ENCODE data around the gene IFNA8. TPM values are rescaled to one million over a fixed set of nuclear protein-coding genes. Genes with fewer than 3 reads are reported as not detected.
"Not testable (repeated sequence)": the region's sequence is repeated elsewhere in the genome, so short reads cannot be mapped to it uniquely, and the experiment has no call there.

Gene IFNA8
- total RNA-seq, 1 donor from 2014 or later = not detected

DNA sequence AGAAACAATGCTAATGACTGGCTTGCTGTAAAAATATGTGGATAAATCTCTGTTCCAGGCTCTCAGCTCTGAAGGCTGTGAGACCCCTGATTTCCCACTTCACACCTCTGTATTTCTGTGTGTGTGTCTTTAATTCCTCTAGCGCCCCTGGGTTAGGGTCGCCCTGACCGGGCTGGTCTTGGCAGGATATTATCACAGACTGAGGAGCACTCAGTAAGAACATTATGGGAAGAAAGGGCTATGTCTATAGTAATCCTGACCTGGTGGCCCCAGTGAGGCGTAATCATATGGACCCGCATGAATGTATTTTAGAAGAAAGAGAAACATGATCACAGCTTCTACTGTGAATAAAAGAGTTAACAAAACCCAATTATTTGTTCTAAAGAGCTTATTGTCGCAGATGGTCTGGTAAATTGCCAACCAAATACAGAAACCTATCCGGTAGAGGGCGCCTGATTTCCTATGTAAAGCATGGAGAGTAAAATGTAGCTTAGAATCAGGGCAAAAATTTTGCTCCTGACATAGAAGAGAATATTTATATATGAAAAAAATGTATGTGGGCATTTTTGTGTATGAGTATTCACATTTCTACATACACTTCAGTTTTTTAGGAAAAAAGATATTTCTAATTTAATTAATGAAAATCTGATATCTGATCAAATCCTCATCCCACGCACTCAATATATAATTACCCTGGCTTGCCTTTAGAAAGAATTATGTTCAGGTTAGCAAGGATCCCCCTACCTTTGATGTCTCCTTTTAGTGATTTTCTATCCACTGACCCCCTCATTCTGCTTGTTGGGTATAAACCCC is 25.5 kb downstream of the IFNA8 start:
- DNase-seq (ENCODE audit: low read depth) = peak; percentile 70
- FAIRE-seq = no peak
- TF ChIP-seq CTCF (IDR thresholded peaks at IDR 0.05; ENCODE audit: insufficient read depth, low read length, severe bottlenecking) = peak; percentile 55
- Histone ChIP-seq H3K4me3 (ENCODE audit: low read depth, low read length) (no peak overlapping the region), H3K36me3 (ENCODE audit: control insufficient read depth, insufficient read depth, low read length) (no peaks in the 10 kb centered on the region), H3K27me3 (ENCODE audit: control insufficient read depth, insufficient read depth, low read length) (peaks cover 2% of the 10 kb centered on the region)

GRCh38 chr9:21435015-21435383 is 26.1 kb downstream of the IFNA8 start:
- DNase-seq (ENCODE audit: low read depth); H3K4me3 ChIP-seq (ENCODE audit: low read depth, low read length); H3K36me3 ChIP-seq (ENCODE audit: control insufficient read depth, insufficient read depth, low read length); H3K27me3 ChIP-seq (ENCODE audit: control insufficient read depth, insufficient read depth, low read length): not testable (repeated sequence)
- peak; percentile 91 for FAIRE-seq

- H3K4me3 ChIP-seq (ENCODE audit: low read depth, low read length) = no peak within 1 kb of the TSS
- FAIRE-seq = no peak
- no peaks in the 10 kb centered on the region for H3K36me3 ChIP-seq (ENCODE audit: control insufficient read depth, insufficient read depth, low read length)
- H3K27me3 ChIP-seq (ENCODE audit: control insufficient read depth, insufficient read depth, low read length) = no peaks in the 10 kb centered on the region
- TF ChIP-seq CTCF (IDR thresholded peaks at IDR 0.05; ENCODE audit: insufficient read depth, low read length, severe bottlenecking) = no peak
- no peak for DNase-seq (ENCODE audit: low read depth)
Measured at GRCh38 chr9:21440139-21440538, 31.2 kb downstream of the IFNA8 start, which contains the start of gene IFNA1. Gene IFNA1, plus strand, starts transcription at chr9:21440439. Its CDS starts 69 bp downstream, at chr9:21440508.

- no peak overlapping the region for H3K4me3 ChIP-seq (ENCODE audit: low read depth, low read length)
- FAIRE-seq = no peak
Measured at GRCh38 chr9:21443849-21444625, 35.1 kb downstream of the IFNA8 start.

GRCh38 chr9:21449312-21449711 is 40.4 kb downstream of the IFNA8 start:
- DNase-seq (ENCODE audit: low read depth); H3K4me3 ChIP-seq (ENCODE audit: low read depth, low read length); H3K36me3 ChIP-seq (ENCODE audit: control insufficient read depth, insufficient read depth, low read length); H3K27me3 ChIP-seq (ENCODE audit: control insufficient read depth, insufficient read depth, low read length): not testable (repeated sequence)
- FAIRE-seq = peak; percentile 66

More at GRCh38 chr9:21443849-21444625, 35.1 kb downstream of the IFNA8 start:
- Histone ChIP-seq H3K36me3 (ENCODE audit: control insufficient read depth, insufficient read depth, low read length) (no peaks in the 10 kb centered on the region), H3K27me3 (ENCODE audit: control insufficient read depth, insufficient read depth, low read length) (no peaks in the 10 kb centered on the region)
- TF ChIP-seq CTCF (IDR thresholded peaks at IDR 0.05; ENCODE audit: insufficient read depth, low read length, severe bottlenecking) = no peak
- no peak for DNase-seq (ENCODE audit: low read depth)

- FAIRE-seq = no peak
- Histone ChIP-seq H3K4me3 (ENCODE audit: low read depth, low read length) (no peak overlapping the region), H3K27me3 (ENCODE audit: control insufficient read depth, insufficient read depth, low read length) (no peaks in the 10 kb centered on the region), H3K36me3 (ENCODE audit: control insufficient read depth, insufficient read depth, low read length) (no peaks in the 10 kb centered on the region)
- no peak for DNase-seq (ENCODE audit: low read depth)
- TF ChIP-seq CTCF (IDR thresholded peaks at IDR 0.05; ENCODE audit: insufficient read depth, low read length, severe bottlenecking) = no peak
Measured at GRCh38 chr9:21450733-21451394, 41.9 kb downstream of the IFNA8 start.
